Ovary (tissue), 3 donors: ENCODE results near the gene KRTAP1-5.

Source experiments
- POLR2A ChIP-seq: fragments of 450-650 bp; IDR thresholded peaks from one replicate; pipeline ENCODE4 v1.6.1; 2017; ENCODE audit warnings: antibody characterized with exemption, mild to moderate bottlenecking, moderate library complexity
- TF ChIP-seq, protein P1 (sequence below), 3 donors: fragments of 450-650 bp in 2 of 3; fragments of 200-600 bp in 1 of 3; IDR thresholded peaks; one replicate each; pipeline versions ENCODE4 v1.5.1 to v1.8.0; 2016 to 2022; ENCODE audit warnings: antibody characterized with exemption in 3 of 3, mild to moderate bottlenecking in 1 of 3
- donor health status: DM: no; HTN: no; CAD: no.

DNA sequence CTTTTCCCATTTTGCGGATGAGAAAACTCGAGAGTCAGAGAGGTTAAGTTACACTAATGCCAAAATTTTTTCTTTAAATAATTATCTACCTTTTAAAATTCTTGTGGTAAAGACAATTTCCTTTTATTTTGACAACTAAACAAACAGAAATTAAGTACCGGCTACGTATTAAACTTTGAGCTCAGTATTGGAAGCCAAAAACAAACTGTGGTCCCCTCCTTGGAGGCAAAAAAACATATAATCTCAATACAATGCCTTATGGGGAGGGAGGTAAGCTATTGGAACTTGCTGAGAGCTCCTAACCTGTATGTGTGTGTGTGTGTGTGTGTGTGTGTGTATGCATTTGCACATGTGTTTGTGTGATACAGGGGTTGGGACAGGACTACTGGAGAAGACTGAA, 36.4 kb upstream of the KRTAP1-5 start:
- TF ChIP-seq, protein P1, sequence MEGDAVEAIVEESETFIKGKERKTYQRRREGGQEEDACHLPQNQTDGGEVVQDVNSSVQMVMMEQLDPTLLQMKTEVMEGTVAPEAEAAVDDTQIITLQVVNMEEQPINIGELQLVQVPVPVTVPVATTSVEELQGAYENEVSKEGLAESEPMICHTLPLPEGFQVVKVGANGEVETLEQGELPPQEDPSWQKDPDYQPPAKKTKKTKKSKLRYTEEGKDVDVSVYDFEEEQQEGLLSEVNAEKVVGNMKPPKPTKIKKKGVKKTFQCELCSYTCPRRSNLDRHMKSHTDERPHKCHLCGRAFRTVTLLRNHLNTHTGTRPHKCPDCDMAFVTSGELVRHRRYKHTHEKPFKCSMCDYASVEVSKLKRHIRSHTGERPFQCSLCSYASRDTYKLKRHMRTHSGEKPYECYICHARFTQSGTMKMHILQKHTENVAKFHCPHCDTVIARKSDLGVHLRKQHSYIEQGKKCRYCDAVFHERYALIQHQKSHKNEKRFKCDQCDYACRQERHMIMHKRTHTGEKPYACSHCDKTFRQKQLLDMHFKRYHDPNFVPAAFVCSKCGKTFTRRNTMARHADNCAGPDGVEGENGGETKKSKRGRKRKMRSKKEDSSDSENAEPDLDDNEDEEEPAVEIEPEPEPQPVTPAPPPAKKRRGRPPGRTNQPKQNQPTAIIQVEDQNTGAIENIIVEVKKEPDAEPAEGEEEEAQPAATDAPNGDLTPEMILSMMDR (IDR thresholded peaks at IDR 0.05) = no peak
- TF ChIP-seq POLR2A = no peak
